Choroid plexus epithelial cell (primary cell): ENCODE measurements around the gene XXYLT1.
A peak's percentile ranks its signal among the peaks of the same experiment; 100 is the strongest.

Experiments
- DNase-seq: peaks from one replicate; pipeline ENCODE4 v3.0.0-alpha.2; 2010; ENCODE audit warnings: low read depth
- H3K4me3 ChIP-seq: 2 replicates; pipeline ENCODE4 v1.5.1; 2011; ENCODE audit warnings: low read depth, mild to moderate bottlenecking, control low read depth, low read length, moderate library complexity
- TF ChIP-seq, protein P1 (sequence below): conservative IDR thresholded peaks from 2 replicates; pipeline ENCODE4 v1.5.1; 2011; ENCODE audit warnings: low read depth, mild to moderate bottlenecking, control low read depth, inconsistent platforms, low read length, moderate library complexity

Gene XXYLT1

DNA sequence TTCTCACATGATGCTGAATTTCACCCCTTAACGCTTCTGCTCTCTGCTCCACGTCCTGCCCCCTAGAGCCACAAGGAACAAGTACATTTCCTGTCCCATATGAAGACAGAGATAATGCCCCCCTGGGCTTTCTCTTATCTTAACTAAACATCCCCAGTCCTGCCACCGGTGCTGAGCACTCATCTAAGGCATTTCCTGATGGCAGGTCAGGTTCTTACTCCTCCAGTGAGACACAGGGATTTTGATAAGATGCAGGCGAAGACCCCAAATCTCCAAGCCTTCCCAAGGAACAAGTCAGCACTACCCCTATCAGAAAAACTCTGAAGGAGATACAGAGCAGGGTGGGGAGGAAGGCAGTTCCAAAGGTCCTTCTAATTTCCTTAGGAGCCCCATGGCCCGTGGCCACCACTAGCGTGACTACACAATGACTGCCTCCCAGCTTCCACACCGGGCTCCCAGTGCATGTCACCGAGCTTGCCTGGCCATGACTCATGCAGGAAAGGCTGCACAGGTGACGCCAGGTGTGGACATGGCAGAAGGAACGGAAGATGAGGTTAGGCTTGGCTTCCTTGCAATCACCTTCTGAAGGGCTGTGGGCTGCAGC is 152.9 kb downstream of the XXYLT1 start:
- TF ChIP-seq, protein P1, sequence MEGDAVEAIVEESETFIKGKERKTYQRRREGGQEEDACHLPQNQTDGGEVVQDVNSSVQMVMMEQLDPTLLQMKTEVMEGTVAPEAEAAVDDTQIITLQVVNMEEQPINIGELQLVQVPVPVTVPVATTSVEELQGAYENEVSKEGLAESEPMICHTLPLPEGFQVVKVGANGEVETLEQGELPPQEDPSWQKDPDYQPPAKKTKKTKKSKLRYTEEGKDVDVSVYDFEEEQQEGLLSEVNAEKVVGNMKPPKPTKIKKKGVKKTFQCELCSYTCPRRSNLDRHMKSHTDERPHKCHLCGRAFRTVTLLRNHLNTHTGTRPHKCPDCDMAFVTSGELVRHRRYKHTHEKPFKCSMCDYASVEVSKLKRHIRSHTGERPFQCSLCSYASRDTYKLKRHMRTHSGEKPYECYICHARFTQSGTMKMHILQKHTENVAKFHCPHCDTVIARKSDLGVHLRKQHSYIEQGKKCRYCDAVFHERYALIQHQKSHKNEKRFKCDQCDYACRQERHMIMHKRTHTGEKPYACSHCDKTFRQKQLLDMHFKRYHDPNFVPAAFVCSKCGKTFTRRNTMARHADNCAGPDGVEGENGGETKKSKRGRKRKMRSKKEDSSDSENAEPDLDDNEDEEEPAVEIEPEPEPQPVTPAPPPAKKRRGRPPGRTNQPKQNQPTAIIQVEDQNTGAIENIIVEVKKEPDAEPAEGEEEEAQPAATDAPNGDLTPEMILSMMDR = peak; percentile 57
- no peak overlapping the region for H3K4me3 ChIP-seq
- DNase-seq = peak; percentile 63

DNA sequence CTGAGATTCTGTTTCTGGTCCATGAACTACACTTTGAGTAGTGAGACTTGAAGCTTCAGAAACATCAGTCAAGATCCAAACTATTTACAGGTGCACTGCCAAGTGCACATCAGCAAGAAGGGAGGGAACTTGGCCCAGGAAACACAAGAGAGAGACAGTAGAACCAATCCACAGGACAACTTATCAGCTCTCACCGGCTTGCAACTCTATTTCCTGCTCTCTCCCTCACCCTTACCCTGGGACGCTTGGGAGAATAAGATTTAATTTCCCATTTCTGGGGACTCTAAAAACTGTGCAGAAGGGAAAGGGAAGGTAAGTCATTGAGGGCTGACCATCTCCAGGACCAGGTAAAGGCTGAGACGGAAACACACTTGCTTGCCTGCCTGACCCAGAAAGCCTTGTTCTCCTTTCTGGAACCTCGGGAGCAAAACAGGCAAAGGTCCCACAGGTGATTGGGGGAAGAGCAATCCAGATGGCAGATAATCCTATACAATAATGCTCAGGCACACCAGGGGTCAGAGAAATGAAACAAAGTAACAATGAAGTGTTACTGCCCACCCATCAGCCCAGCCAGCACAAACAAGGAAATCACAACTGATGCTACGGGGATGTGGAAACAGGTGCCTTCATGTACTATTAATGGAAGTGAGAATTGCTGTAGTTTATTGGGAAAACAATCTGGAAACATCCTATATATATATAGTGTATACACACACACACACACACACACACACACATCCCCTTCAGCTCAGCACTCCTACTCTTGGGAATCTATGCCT is 154.4 kb downstream of the XXYLT1 start:
- no peak overlapping the region for H3K4me3 ChIP-seq
- TF ChIP-seq, protein P1 = no peak
- DNase-seq = no peak

DNA sequence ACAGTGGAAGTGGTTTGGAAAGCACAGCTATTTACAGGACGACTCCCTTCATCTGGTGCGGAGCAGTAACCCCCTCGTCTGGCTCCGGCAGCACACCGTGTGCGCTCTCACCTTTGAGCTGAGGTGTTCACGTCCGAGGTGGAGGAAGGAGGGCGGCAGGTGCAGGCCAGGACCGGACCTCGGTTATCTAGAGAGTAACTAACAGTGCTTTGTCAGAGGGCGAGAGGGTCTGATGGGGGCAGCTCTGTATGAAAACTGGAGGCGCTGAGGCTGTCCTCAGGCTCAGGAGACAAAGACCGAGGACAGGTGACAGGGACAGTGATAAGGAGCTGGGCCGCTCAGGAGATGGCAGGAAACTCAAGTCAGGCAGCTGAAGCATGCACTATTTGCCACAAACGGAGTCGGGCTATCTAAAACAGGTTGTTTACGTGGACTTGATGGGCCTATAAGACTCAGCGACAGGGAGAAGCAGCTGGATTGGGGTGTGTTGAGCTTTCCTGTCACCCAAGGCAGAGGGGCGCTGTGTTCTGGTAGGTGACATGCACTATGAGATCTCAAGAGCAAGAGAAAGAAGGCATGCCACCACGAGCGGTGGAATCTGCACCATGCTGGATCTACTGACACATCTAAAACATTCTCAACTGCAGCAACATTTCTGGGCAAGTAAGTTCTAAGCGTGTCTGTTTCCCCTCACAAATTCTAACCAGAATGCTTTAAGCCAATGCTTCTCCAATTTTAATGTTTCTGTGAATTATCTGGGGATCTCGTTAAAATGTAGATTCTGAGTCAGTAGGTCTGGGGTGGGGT is 155.2 kb downstream of the XXYLT1 start:
- H3K4me3 ChIP-seq = no peak overlapping the region
- TF ChIP-seq, protein P1 = no peak
- DNase-seq = no peak

DNA sequence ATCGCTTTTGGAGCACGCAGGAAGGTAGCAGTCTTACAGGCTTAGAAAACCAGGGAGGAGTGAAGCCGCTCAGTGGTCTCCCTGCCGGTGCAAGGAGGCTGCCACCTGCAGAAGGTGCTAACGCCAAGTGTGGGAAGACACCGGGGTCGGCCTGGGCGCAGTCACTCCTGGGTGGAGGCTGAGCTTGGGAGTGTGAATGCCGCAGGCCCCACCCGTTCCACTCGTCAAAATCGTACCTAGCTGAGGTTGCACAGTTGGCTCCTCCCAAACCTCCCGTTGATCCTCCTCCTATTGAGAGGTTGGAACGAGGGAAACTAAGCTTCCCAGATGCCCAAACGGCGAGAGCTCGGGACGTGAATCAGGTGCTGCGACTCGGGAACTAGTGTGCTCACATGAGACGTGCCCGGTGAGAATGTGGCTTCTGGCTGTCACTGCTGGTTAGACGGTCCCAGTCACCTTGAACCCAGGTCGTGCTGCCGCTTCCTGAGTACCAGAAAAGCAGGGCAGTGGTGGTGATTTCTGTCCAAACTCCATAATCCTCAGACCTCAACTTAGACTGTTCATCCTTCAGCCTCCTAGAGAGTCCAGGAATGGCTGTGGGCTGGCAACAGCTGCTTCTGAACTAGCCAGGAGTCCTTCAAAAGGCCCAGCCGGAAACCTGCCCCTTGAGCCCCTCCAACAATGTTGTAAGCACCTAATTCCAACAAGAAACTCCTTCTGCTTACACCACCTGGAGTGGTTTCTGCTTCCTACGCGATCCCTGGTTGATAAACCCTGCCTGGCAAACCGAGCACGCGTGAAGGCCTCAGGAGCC is 156.0 kb downstream of the XXYLT1 start:
- TF ChIP-seq, protein P1 = no peak
- H3K4me3 ChIP-seq = no peak overlapping the region
- no peak for DNase-seq

DNA sequence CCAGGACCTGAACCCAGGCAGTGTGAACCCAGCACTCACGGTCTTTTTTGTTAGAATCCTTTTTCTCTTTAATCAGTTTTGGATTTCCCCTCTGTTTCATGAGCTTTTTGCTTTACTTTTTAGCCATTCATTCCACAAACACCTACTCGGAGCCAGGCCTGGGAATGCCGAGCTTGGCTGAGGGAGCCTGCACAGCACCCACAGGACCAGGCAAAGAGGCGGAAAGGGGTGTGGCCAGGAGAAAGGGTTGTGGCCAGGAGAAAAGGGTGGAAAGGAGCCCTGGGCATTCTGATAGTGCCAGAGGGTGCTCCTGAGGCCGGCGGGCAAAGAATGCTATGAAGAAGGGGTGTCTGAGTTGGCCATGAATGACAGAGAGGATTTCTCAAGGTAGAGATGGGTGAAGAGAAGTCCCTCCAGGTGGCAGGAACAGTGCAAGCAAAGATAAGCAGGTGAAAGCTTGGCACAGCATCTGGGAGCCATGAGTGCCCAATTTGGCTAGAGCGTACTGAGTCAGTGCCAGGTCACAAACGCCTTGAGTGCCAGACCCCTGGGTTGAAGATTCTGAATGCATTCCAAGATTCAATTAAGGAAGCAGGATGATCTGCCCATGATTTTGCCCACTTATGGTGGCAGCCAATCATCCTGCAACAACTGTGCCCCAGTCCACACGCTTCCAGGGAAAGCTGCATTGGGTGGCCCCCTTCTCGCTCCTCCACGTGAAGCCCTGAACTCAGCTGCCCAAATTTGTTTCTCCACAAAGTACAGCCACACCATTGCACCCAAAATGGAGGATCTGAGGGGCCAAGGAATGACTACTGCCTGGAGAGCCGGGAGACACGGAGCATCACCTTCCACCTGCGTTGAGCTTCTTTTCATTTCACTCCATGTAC is 157.2 kb downstream of the XXYLT1 start:
- H3K4me3 ChIP-seq = no peak overlapping the region
- no peak for DNase-seq
- TF ChIP-seq, protein P1 = no peak

DNA sequence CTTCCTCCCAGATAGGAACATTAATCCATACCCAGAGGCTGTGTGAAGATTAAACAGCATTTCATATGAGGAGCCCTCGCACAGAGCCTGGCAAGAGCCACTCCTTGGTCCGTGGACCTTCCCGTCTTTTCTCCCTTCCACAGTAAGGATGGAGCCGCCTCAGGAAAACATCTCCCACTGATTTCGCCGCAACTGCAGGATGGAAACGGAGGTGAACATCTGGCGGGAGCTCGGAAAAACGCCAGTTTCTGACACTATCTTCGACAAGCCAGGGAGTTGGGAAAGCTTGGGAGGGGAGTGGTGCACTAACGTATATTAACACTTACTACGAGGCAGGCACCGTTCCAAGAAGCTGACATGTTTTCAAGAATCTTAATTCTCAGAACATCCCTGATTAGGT is 157.9 kb downstream of the XXYLT1 start:
- peak; percentile 16 for DNase-seq
- no peak overlapping the region for H3K4me3 ChIP-seq
- TF ChIP-seq, protein P1 = no peak
